ENCODE data around the gene E2F4.

Gene E2F4

GRCh38 chr16:67170168-67170948 is 21.6 kb upstream of the E2F4 start, which contains the start of gene NOL3:
Gene NOL3 (plus strand): TSS chr16:67170538.
- H3K4me3 ChIP-seq (replicated peaks; ENCODE audit: low read depth, low read length): peak within 1 kb of the TSS; percentile 55
- DNase-seq (ENCODE audit: low read depth): peak; percentile 86
- TF ChIP-seq CTCF (IDR thresholded peaks at IDR 0.05; ENCODE audit: low read length, missing control alignments): no peak

- no peak for TF ChIP-seq CTCF (IDR thresholded peaks at IDR 0.05; ENCODE audit: low read length, missing control alignments)
- peak overlapping the region; percentile 55 for H3K4me3 ChIP-seq (replicated peaks; ENCODE audit: low read depth, low read length)
- DNase-seq (ENCODE audit: low read depth): no peak
Measured at GRCh38 chr16:67170949-67171649, 20.9 kb upstream of the E2F4 start.

GRCh38 chr16:67173323-67173722 is 18.6 kb upstream of the E2F4 start:
- TF ChIP-seq CTCF (IDR thresholded peaks at IDR 0.05; ENCODE audit: low read length, missing control alignments): no peak

GRCh38 chr16:67173808-67174705 is 17.9 kb upstream of the E2F4 start:
- DNase-seq (ENCODE audit: low read depth): peak; percentile 85
- TF ChIP-seq CTCF (IDR thresholded peaks at IDR 0.05; ENCODE audit: low read length, missing control alignments): peak; percentile 27
- H3K4me3 ChIP-seq (replicated peaks; ENCODE audit: low read depth, low read length): peak overlapping the region; percentile 52

More at GRCh38 chr16:67173323-67173722, 18.6 kb upstream of the E2F4 start:
- H3K4me3 ChIP-seq (replicated peaks; ENCODE audit: low read depth, low read length): peak overlapping the region; percentile 52
- no peak for DNase-seq (ENCODE audit: low read depth)

- DNase-seq (ENCODE audit: low read depth): no peak
- peak overlapping the region; percentile 52 for H3K4me3 ChIP-seq (replicated peaks; ENCODE audit: low read depth, low read length)
- no peak for TF ChIP-seq CTCF (IDR thresholded peaks at IDR 0.05; ENCODE audit: low read length, missing control alignments)
Measured at GRCh38 chr16:67174706-67175231, 17.2 kb upstream of the E2F4 start.

- H3K4me3 ChIP-seq (replicated peaks; ENCODE audit: low read depth, low read length): no peak overlapping the region
- DNase-seq (ENCODE audit: low read depth): no peak
- TF ChIP-seq CTCF (IDR thresholded peaks at IDR 0.05; ENCODE audit: low read length, missing control alignments): no peak
Measured at GRCh38 chr16:67176662-67177061, 15.3 kb upstream of the E2F4 start.

Measured in fibroblast of pulmonary artery (primary cell).